ENCODE results near the gene IL20RA. TPM values are rescaled to one million over a fixed set of nuclear protein-coding genes. Genes with fewer than 3 reads are reported as not detected.
A peak's percentile ranks its signal among the peaks of the same experiment; 100 is the strongest.
"Not testable (repeated sequence)": the region's sequence is repeated elsewhere in the genome, so short reads cannot be mapped to it uniquely, and the experiment has no call there.

IL20RA gene
- total RNA-seq, 2 donors from 2014 or later: 11.8 to 13.4 TPM

GRCh38 chr6:136987526-136987925 is 57.2 kb downstream of the IL20RA start:
- intact Hi-C loops (cut with DNase I, micrococcal nuclease): no loop called here
- ATAC-seq (peak; percentile 43), DNase-seq (no peak)

- ATAC-seq (peak; percentile 84), DNase-seq (no peak)
- intact Hi-C loops (cut with DNase I, micrococcal nuclease): no loop called here
Measured at GRCh38 chr6:136985502-136985901, 59.3 kb downstream of the IL20RA start.

GRCh38 chr6:136984578-136984977 is 60.2 kb downstream of the IL20RA start:
- intact Hi-C loops (cut with DNase I, micrococcal nuclease): no loop called here
- no peak for ATAC-seq

DNA sequence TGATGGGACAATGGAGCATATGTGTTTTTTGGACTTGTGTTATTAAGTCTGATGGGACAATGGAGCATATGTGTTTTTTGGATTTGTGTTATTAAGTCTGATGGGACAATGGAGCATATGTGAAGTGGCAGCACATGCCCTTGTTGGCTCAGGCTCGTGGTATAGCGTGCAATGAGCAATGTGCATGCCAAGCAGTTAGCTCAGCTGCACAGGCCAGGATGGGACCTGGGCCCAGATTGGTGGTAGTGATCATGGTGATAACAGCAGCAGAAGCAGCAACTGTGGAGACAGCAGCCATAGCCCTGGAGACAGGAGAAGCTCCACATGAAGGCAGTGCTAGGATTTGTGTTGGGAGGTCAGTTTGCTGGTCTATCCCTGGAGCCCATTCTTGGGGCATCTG is 61.1 kb downstream of the IL20RA start:
- ATAC-seq (no peak), DNase-seq (no peak)
- intact Hi-C loops (cut with DNase I, micrococcal nuclease): no loop called here

More at GRCh38 chr6:136984578-136984977, 60.2 kb downstream of the IL20RA start:
- DNase-seq: no peak

DNA sequence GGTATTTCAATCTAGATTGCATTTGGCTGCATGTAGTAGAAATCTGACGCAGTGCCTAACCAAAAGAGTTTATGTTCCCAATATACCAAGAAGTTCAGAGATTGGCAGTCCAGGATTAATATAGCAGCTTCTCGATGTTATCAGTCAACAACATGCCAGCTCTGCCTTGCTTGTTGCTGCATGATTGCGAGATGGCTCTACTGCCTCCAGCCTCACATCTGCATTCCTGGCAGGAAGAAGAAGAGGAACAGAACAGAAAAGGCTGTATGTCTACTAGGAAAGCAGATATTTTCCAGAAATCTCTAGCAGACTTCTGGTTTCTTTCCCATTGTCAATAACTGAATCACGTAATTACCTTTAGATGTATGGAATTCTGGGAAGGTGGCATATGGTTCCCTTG is 61.8 kb downstream of the IL20RA start:
- ATAC-seq: no peak
- intact Hi-C loops (cut with DNase I, micrococcal nuclease): no loop called here
- no peak for DNase-seq

GRCh38 chr6:136980070-136980469 is 64.7 kb downstream of the IL20RA start:
- ATAC-seq (no peak), DNase-seq (no peak)
- intact Hi-C loops (cut with DNase I, micrococcal nuclease): no loop called here

- ATAC-seq (no peak), DNase-seq (no peak)
- intact Hi-C loops (cut with DNase I, micrococcal nuclease): no loop called here
Measured at GRCh38 chr6:136979206-136979605, 65.6 kb downstream of the IL20RA start.

DNA sequence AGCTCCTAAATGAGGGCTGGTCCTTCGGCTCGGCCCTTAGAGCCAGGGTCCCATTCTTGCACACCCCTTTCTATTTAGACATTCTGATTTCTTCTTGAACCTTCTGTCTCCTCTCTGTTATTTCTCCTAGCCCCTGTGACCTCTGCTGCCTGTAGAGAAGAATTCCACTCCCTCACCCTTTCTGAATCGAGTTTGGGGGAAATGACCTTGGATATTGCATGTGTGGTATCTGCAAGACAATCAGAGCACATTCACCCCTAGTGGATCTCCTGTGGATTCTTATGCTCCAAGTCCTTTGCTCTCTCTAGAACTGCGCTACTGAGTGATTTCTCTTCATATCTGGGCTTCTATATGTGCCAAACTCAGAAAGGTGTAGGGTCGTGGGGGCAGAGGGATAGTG is 67.7 kb downstream of the IL20RA start:
- ATAC-seq: no peak
- intact Hi-C loops (cut with DNase I, micrococcal nuclease): no loop called here

DNA sequence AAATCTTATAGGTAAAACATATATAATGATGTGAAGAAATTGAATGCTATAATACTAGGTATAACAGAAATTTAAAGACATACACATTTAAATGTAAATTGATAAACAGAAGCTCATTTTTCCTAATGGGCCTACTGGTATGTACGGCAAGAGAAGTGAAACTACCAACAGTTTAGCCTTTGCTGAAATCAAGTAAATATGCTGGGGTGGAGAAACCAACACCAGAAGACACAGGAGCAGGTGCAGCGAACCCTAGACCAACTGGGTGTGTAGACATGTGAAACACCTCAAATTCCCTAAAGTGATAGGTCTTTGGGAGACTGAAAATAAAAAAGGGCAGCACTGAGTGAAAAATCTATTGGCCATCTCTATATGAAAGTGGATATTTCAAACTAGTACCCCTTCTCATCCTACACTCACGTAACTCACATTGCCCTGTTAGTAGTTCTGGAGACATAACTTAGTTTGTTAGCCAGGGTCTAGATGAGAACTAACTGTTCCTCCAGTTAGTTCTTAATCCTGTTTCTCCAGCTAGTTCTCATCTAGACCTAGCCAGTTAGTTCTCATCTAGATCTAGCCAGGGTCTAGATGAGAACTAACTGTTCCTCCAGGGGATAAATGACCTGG is 69.6 kb downstream of the IL20RA start:
- DNase-seq (no peak), ATAC-seq (no peak)
- intact Hi-C loops (cut with DNase I, micrococcal nuclease): no loop called here

More for the DNA sequence above, 67.7 kb downstream of the IL20RA start:
- DNase-seq: no peak

DNA sequence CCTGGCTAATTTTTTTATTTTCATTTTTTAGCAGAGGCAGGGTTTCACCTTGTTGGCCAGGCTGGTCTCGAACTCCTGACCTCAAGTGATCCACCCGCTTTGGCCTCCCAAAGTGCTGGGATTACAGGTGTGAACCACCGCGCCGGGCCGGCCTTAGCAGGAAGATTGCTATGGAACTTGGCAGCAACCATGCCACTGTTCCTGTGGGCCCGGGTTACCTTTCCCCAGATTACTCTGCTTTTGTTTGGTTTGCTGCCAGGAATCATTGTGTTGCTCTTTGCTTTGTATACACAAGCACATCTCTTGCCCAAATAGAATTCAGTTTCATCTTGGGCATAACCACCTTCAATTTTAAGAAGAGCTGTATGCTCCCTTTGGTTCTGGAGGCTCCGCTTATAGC is 71.0 kb downstream of the IL20RA start:
- ATAC-seq: peak; percentile 51
- intact Hi-C loops (cut with DNase I, micrococcal nuclease); DNase-seq: not testable (repeated sequence)

DNA sequence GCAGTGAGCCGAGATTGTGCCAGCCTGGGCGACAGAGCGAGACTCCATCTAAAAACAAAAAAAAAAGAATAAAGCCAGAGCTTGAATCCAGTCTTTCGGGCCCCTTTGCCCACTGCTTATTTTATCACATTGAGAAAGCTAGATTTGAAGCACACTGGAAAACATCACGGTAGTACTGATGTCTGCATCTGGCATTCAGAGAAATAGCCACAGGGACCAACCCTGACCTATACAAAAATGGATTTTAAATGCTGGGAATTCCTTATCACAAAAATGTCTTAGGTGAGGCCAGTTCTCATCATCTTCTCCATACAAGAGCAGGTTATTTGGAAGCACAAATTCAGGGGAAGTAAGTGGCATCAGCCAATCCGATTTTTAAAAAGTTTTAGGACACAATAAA is 73.2 kb downstream of the IL20RA start:
- ATAC-seq (no peak), DNase-seq (no peak)
- intact Hi-C loops (cut with DNase I, micrococcal nuclease): no loop called here

GRCh38 chr6:136969930-136970329 is 74.8 kb downstream of the IL20RA start:
- DNase-seq: no peak
- intact Hi-C loops (cut with DNase I, micrococcal nuclease): no loop called here
- no peak for ATAC-seq

GRCh38 chr6:136969433-136969832 is 75.3 kb downstream of the IL20RA start:
- no peak for DNase-seq

DNA sequence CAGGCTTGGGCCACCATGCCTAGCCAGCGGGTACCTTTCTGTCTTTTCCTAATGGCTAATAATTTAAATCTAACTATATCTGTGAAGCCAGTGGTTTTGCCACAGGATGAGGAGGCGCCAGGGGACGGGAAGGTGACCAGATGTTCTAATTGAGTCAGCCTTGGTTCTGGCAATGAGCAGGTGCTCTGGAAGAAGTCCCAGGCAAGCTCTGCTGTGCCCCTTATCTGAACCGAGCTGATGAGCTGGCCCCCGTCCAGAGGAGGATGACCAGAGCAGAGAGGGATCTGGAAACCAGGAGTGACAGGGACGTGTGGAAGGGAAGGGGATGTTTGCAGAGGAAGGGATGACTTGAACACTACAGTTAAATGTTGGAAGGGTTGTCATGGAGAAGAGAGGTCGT is 75.9 kb downstream of the IL20RA start:
- intact Hi-C loops (cut with DNase I, micrococcal nuclease): no loop called here
- ATAC-seq: no peak
- DNase-seq: no peak

More at GRCh38 chr6:136969433-136969832, 75.3 kb downstream of the IL20RA start:
- peak; percentile 59 for ATAC-seq
- intact Hi-C loops (cut with DNase I, micrococcal nuclease): no loop called here

- ATAC-seq (peak; percentile 58), DNase-seq (peak; percentile 68 to 83)
- intact Hi-C loops (cut with DNase I, micrococcal nuclease): no loop called here
Measured at GRCh38 chr6:136967876-136968752, 76.7 kb downstream of the IL20RA start.

GRCh38 chr6:136964398-136964797 is 80.4 kb downstream of the IL20RA start:
- ATAC-seq (peak; percentile 73), DNase-seq (peak; percentile 84 to 89)
- intact Hi-C loops (cut with DNase I, micrococcal nuclease): no loop called here

GRCh38 chr6:136963259-136963658 is 81.5 kb downstream of the IL20RA start:
- no peak for ATAC-seq
- intact Hi-C loops (cut with DNase I, micrococcal nuclease): no loop called here
- no peak for DNase-seq

- ATAC-seq: peak; percentile 56
- intact Hi-C loops (cut with DNase I, micrococcal nuclease): no loop called here
- DNase-seq: peak; percentile 47 to 74
Measured at GRCh38 chr6:136962661-136963060, 82.1 kb downstream of the IL20RA start.

GRCh38 chr6:136961848-136962247 is 82.9 kb downstream of the IL20RA start:
- ATAC-seq (no peak), DNase-seq (no peak)
- intact Hi-C loops (cut with DNase I, micrococcal nuclease): no loop called here

- DNase-seq: no peak
- ATAC-seq: no peak
- intact Hi-C loops (cut with DNase I, micrococcal nuclease): no loop called here
Measured at GRCh38 chr6:136960781-136961180, 84.0 kb downstream of the IL20RA start.

Data from left colon (tissue), 2 donors.